Breast epithelium (tissue), 4 donors: Measurements from ENCODE around the gene MKKS. TPM values are rescaled to one million over a fixed set of nuclear protein-coding genes. Genes with fewer than 3 reads are reported as not detected.

ENCODE experiments used
- DNase-seq, 2 donors: peaks; one replicate each; pipeline ENCODE4 v3.0.0-alpha.2; 2019; ENCODE audit warnings: low spot score in 2 of 2
- H3K27ac ChIP-seq, 2 donors: fragments of 200-600 bp; sonication (generic) in 1 of 2; one replicate each; pipeline ENCODE4 v1.5.1; 2016 to 2019; ENCODE audit warnings: mild to moderate bottlenecking in 1 of 2
- H3K27me3 ChIP-seq, 2 donors: fragments of 200-600 bp; sonication (generic) in 1 of 2; one replicate each; pipeline versions ENCODE4 v1.5.1 to v1.6.0; 2017 to 2019; ENCODE audit warnings: control low read depth in 1 of 2, mild to moderate bottlenecking in 1 of 2
- H3K36me3 ChIP-seq: fragments of 200-600 bp; one replicate; pipeline ENCODE4 v1.5.1; 2019
- H3K4me1 ChIP-seq, 2 donors: fragments of 200-600 bp; sonication (generic); one replicate each; pipeline ENCODE4 v1.5.1; 2016 to 2019; ENCODE audit warnings: control low read depth in 1 of 2
- H3K4me3 ChIP-seq, 3 donors: fragments of 200-600 bp; sonication (generic); 1 replicate in 2 of 3; 2 replicates in 1 of 3; pipeline ENCODE4 v1.5.1; 2016 to 2019; ENCODE audit warnings: mild to moderate bottlenecking in 3 of 3, moderate library complexity in 2 of 3
- H3K9me3 ChIP-seq, 2 donors: fragments of 200-600 bp; sonication (generic) in 1 of 2; one replicate each; pipeline ENCODE4 v1.5.1; 2016 to 2019; ENCODE audit warnings: control low read depth in 1 of 2
- CTCF ChIP-seq, 3 donors: fragments of 450-650 bp; IDR thresholded peaks; one replicate each; pipeline ENCODE4 v1.5.1; 2016 to 2017; ENCODE audit warnings: antibody characterized with exemption in 3 of 3, mild to moderate bottlenecking in 3 of 3, moderate library complexity in 3 of 3
- POLR2A ChIP-seq: fragments of 450-650 bp; IDR thresholded peaks from one replicate; pipeline ENCODE4 v1.6.1; 2016; ENCODE audit warnings: antibody characterized with exemption, mild to moderate bottlenecking, moderate library complexity
- POLR2AphosphoS5 ChIP-seq, 3 donors: sonication (generic); formaldehyde crosslinking; IDR thresholded peaks; one replicate each; pipeline ENCODE4 v1.6.1; 2017; ENCODE audit warnings: antibody characterized with exemption in 3 of 3
- intact Hi-C: fragments of 100-400 bp; cut with DNase I; formaldehyde crosslinking; loops from one replicate; pipeline ENCODE4 v1.15.1; 2023; ENCODE audit warnings: low total_unique reads
- total RNA-seq, 3 donors: library from RNA; depleted of rRNA; stranded (reverse); fragments of >200 nt; gene quantifications; one replicate each; pipeline ENCODE4 v1.1.0, GENCODE V29; 2016

MKKS gene
- total RNA-seq, 3 donors from 2014 or later: 12.8 to 14.9 (median 14.7) TPM

GRCh38 chr20:10454151-10454750, 20.2 kb upstream of the MKKS start:
- no peaks in the 10 kb centered on the region for H3K27me3 ChIP-seq
- TF ChIP-seq CTCF (IDR thresholded peaks at IDR 0.05) (no peak), POLR2AphosphoS5 (IDR thresholded peaks at IDR 0.05) (no peak), POLR2A (no peak)
- no peaks in the 10 kb centered on the region for H3K36me3 ChIP-seq
- no peak for DNase-seq
- no peaks in the 10 kb centered on the region for H3K9me3 ChIP-seq
- no peak overlapping the region for H3K4me3 ChIP-seq
- no peaks in the 10 kb centered on the region for H3K4me1 ChIP-seq
- intact Hi-C loops: no loop called here
- no peak overlapping the region for H3K27ac ChIP-seq

GRCh38 chr20:10453241-10453640, 19.2 kb upstream of the MKKS start:
- intact Hi-C loops: no loop called here
- DNase-seq: no peak
- Histone ChIP-seq H3K4me1 (no peaks in the 10 kb centered on the region), H3K36me3 (no peaks in the 10 kb centered on the region), H3K27ac (no peak overlapping the region), H3K9me3 (no peaks in the 10 kb centered on the region), H3K27me3 (no peaks in the 10 kb centered on the region), H3K4me3 (no peak overlapping the region)
- no peak for TF ChIP-seq POLR2AphosphoS5 (IDR thresholded peaks at IDR 0.05)
- no peak for TF ChIP-seq CTCF (IDR thresholded peaks at IDR 0.05)
- TF ChIP-seq POLR2A: no peak

GRCh38 chr20:10449270-10449669, 15.2 kb upstream of the MKKS start:
- no peak overlapping the region for H3K27ac ChIP-seq
- no peaks in the 10 kb centered on the region for H3K9me3 ChIP-seq
- no peak for TF ChIP-seq CTCF (IDR thresholded peaks at IDR 0.05)
- TF ChIP-seq POLR2A: no peak
- no peak for TF ChIP-seq POLR2AphosphoS5 (IDR thresholded peaks at IDR 0.05)
- no peak overlapping the region for H3K4me3 ChIP-seq
- no peaks in the 10 kb centered on the region for H3K36me3 ChIP-seq
- H3K27me3 ChIP-seq: no peaks in the 10 kb centered on the region
- intact Hi-C loops: no loop called here
- H3K4me1 ChIP-seq: no peaks in the 10 kb centered on the region
- no peak for DNase-seq

- H3K9me3 ChIP-seq: no peaks in the 10 kb centered on the region
- no peak overlapping the region for H3K27ac ChIP-seq
- TF ChIP-seq CTCF (IDR thresholded peaks at IDR 0.05): no peak
- no peak for TF ChIP-seq POLR2AphosphoS5 (IDR thresholded peaks at IDR 0.05)
- no peak for TF ChIP-seq POLR2A
- intact Hi-C loops: no loop called here
- H3K36me3 ChIP-seq: no peaks in the 10 kb centered on the region
- no peaks in the 10 kb centered on the region for H3K27me3 ChIP-seq
- no peak overlapping the region for H3K4me3 ChIP-seq
- DNase-seq: no peak
- H3K4me1 ChIP-seq: no peaks in the 10 kb centered on the region
These were observed 14.5 kb upstream of the MKKS start for GRCh38 chr20:10448270-10449156.

GRCh38 chr20:10447028-10447427, 13.0 kb upstream of the MKKS start:
- no peak overlapping the region for H3K4me3 ChIP-seq
- no peaks in the 10 kb centered on the region for H3K4me1 ChIP-seq
- H3K27ac ChIP-seq: no peak overlapping the region
- H3K27me3 ChIP-seq: no peaks in the 10 kb centered on the region
- intact Hi-C loops: no loop called here
- H3K9me3 ChIP-seq: no peaks in the 10 kb centered on the region
- H3K36me3 ChIP-seq: no peaks in the 10 kb centered on the region
- TF ChIP-seq POLR2AphosphoS5 (IDR thresholded peaks at IDR 0.05): no peak
- TF ChIP-seq POLR2A: no peak
- TF ChIP-seq CTCF (IDR thresholded peaks at IDR 0.05): no peak
- no peak for DNase-seq
